VCaP (cell line): ENCODE data around the gene THADA.
"Not testable (repeated sequence)": the region's sequence is repeated elsewhere in the genome, so short reads cannot be mapped to it uniquely, and the experiment has no call there.

Experiments
- H3K27ac ChIP-seq: fragments of 450-650 bp; 2 replicates; pipeline ENCODE4 v1.5.1; 2017
- CTCF ChIP-seq: fragments of 450-650 bp; conservative IDR thresholded peaks from 2 replicates; pipeline ENCODE4 v1.5.1; 2017; ENCODE audit warnings: mild to moderate bottlenecking, moderate library complexity

THADA gene

GRCh38 chr2:43397411-43397810 is 198.4 kb downstream of the THADA start:
- TF ChIP-seq CTCF, result no peak
- no peak overlapping the region for H3K27ac ChIP-seq

- not testable (repeated sequence) for H3K27ac ChIP-seq
Measured at GRCh38 chr2:43396344-43396743, 199.5 kb downstream of the THADA start.

- no peak for TF ChIP-seq CTCF
Measured at GRCh38 chr2:43393918-43394317, 201.9 kb downstream of the THADA start.

GRCh38 chr2:43391878-43392215 is 204.0 kb downstream of the THADA start:
- TF ChIP-seq CTCF, result no peak
- H3K27ac ChIP-seq, result peak overlapping the region; percentile 94

More at GRCh38 chr2:43393918-43394317, 201.9 kb downstream of the THADA start:
- H3K27ac ChIP-seq, result no peak overlapping the region

GRCh38 chr2:43391201-43391877 is 204.5 kb downstream of the THADA start:
- no peak for TF ChIP-seq CTCF

GRCh38 chr2:43389581-43390466 is 206.0 kb downstream of the THADA start:
- no peak for TF ChIP-seq CTCF
- peak overlapping the region; percentile 94 for H3K27ac ChIP-seq

More at GRCh38 chr2:43391201-43391877, 204.5 kb downstream of the THADA start:
- H3K27ac ChIP-seq, result peak overlapping the region; percentile 94

GRCh38 chr2:43388371-43388770 is 207.5 kb downstream of the THADA start:
- TF ChIP-seq CTCF, result no peak
- peak overlapping the region; percentile 94 for H3K27ac ChIP-seq
